Inferior parietal cortex (tissue), 1 donor: ENCODE data around the gene ZNF783.

Experiments used
- DNase-seq: peaks from one replicate; pipeline ENCODE4 v3.0.0-alpha.2; 2016; ENCODE audit errors: extremely low spot score

The ZNF783 gene

GRCh38 chr7:149281508-149282330 is 19.7 kb downstream of the ZNF783 start:
- DNase-seq, result no peak

- DNase-seq, result no peak
Measured at GRCh38 chr7:149282331-149282655, 20.3 kb downstream of the ZNF783 start.

GRCh38 chr7:149283321-149283720 is 21.3 kb downstream of the ZNF783 start:
- no peak for DNase-seq

- DNase-seq, result no peak
Measured at GRCh38 chr7:149284343-149284742, 22.3 kb downstream of the ZNF783 start.

- peak; percentile 89 for DNase-seq
Measured at GRCh38 chr7:149284850-149285585, 23.0 kb downstream of the ZNF783 start.

GRCh38 chr7:149285603-149286002 is 23.6 kb downstream of the ZNF783 start:
- no peak for DNase-seq

GRCh38 chr7:149286811-149287400 is 24.9 kb downstream of the ZNF783 start:
- DNase-seq, result no peak

- no peak for DNase-seq
Measured at GRCh38 chr7:149287622-149288021, 25.6 kb downstream of the ZNF783 start.

GRCh38 chr7:149289262-149289661 is 27.3 kb downstream of the ZNF783 start:
- DNase-seq, result no peak

- no peak for DNase-seq
Measured at GRCh38 chr7:149289856-149290255, 27.9 kb downstream of the ZNF783 start.

- no peak for DNase-seq
Measured at GRCh38 chr7:149291036-149291780, 29.2 kb downstream of the ZNF783 start.

GRCh38 chr7:149291781-149292461 is 29.9 kb downstream of the ZNF783 start:
- DNase-seq, result no peak

GRCh38 chr7:149292462-149292823 is 30.4 kb downstream of the ZNF783 start:
- DNase-seq, result no peak

GRCh38 chr7:149293338-149293737 is 31.3 kb downstream of the ZNF783 start:
- DNase-seq, result no peak

- DNase-seq, result no peak
Measured at GRCh38 chr7:149293946-149294633, 32.1 kb downstream of the ZNF783 start.

- no peak for DNase-seq
Measured at GRCh38 chr7:149294634-149295480, 32.9 kb downstream of the ZNF783 start.

- no peak for DNase-seq
Measured at GRCh38 chr7:149295481-149295850, 33.5 kb downstream of the ZNF783 start.

- no peak for DNase-seq
Measured at GRCh38 chr7:149296368-149296767, 34.4 kb downstream of the ZNF783 start.

- no peak for DNase-seq
Measured at GRCh38 chr7:149297034-149297755, 35.2 kb downstream of the ZNF783 start.
